ENCODE results near the gene PIH1D1. TPM values are rescaled to one million over a fixed set of nuclear protein-coding genes. Genes with fewer than 3 reads are reported as not detected.

Gene PIH1D1
- total and polyA plus RNA-seq, 2 of the 8 experiments (the other 6 are each of a cell fraction or from before 2014, with no cell fraction given), result 146 to 195 TPM

DNA sequence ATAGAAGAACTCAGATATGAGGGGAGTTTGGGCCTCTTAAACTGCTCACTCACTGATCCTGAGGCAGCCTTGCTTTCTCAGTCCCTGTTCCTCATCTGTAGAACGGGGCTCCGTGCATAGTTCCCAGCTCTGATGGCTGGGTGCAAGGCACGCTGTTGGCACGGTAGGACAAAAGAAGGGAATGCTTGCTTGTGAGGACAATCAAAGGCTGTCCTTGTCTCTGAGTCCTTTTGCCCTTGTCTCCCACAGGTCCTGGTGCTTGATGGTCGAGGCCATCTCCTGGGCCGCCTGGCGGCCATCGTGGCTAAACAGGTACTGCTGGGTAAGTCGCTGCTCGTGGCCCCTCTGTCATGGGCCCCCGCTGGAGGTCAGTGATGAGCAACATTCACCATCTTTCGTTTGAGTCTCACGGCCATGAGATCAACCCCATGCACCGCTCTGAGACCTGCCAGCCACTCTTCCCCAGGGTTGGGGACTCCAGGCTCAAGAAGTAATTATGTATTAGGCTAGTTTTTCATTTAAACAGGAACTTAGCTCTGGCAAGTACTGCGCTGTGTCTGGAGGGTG lies 38.1 kb upstream of the PIH1D1 start:
- Histone ChIP-seq H3K27ac (ENCODE audit: low read depth, low read length) (peak overlapping the region; percentile 98), H3K23ac (ENCODE audit: insufficient read length) (no peak overlapping the region), H3K14ac (ENCODE audit: insufficient read length) (no peak overlapping the region), H3K4ac (replicated peaks; ENCODE audit: insufficient read length, low read depth, low read length) (peak overlapping the region; percentile 22), H4K5ac (ENCODE audit: insufficient read length, low read depth, low read length) (peak overlapping the region; percentile 13), H2BK15ac (ENCODE audit: low read length) (no peak overlapping the region), H3K18ac (ENCODE audit: extremely low read depth, low read length) (peak overlapping the region; percentile 26), H3K23me2 (ENCODE audit: low read depth, low read length) (peaks cover 12% of the 10 kb centered on the region), H4K20me1 (replicated peaks in 1 of 2; ENCODE audit: control insufficient read depth in 1 of 2, insufficient read depth in 2 of 2, low read length in 2 of 2) (peaks cover 15 to 20% of the 10 kb centered on the region in 2 experiments), H2BK12ac (ENCODE audit: low read depth, low read length) (no peak overlapping the region), H2AK5ac (ENCODE audit: low read depth, low read length) (no peak overlapping the region), H4K91ac (replicated peaks; ENCODE audit: insufficient read length, low read length) (no peak overlapping the region), H3K56ac (replicated peaks; ENCODE audit: insufficient read length, low read depth, low read length) (peak overlapping the region; percentile 17), H4K8ac (ENCODE audit: extremely low read depth, insufficient read depth, low read length) (peak overlapping the region; percentile 82), H3K79me1 (ENCODE audit: low read depth, low read length) (peaks cover 2% of the 10 kb centered on the region; the same call in 1 of the 2 replicates), H2BK20ac (ENCODE audit: low read length) (no peak overlapping the region), H3K4me3 (ENCODE audit: extremely low read depth in 1 of 4, insufficient read depth in 2 of 4, low read depth in 3 of 4, low read length in 4 of 4) (peak overlapping the region; percentile 96 to 100 (median 100); a peak in 7 of 8 replicates), H2BK120ac (replicated peaks; ENCODE audit: low read depth, low read length) (no peak overlapping the region), H3K9me3 (ENCODE audit: insufficient read depth in 2 of 2, low read depth in 1 of 2, low read length in 1 of 2) (no peaks in the 10 kb centered on the region), H3K79me2 (ENCODE audit: control insufficient read depth in 1 of 2, insufficient read depth in 2 of 2, low read length in 2 of 2) (peaks cover 20 to 31% of the 10 kb centered on the region in 2 experiments), H2BK5ac (ENCODE audit: low read depth, low read length) (peak overlapping the region; percentile 99), H3K9ac (replicated peaks in 1 of 4; ENCODE audit: extremely low read depth in 1 of 4, low read depth in 3 of 4, low read length in 3 of 4) (peak overlapping the region in 3 of 4 experiments; percentile 99 to 100 (median 100); a peak in 6 of 7 replicates), H2AFZ (ENCODE audit: low read length) (no peak overlapping the region), H3K4me1 (replicated peaks in 1 of 4; ENCODE audit: control insufficient read depth in 3 of 4, insufficient read depth in 4 of 4, low read length in 3 of 4) (peaks cover 0 to 8% (median 2%) of the 10 kb centered on the region in 4 experiments; a peak in 3 of 7 replicates), H3K27me3 (replicated peaks in 1 of 4; ENCODE audit: control insufficient read depth in 3 of 4, extremely low read depth in 1 of 4, insufficient read depth in 3 of 4, low read length in 3 of 4) (no peaks in the 10 kb centered on the region), H3K4me2 (ENCODE audit: insufficient read depth in 1 of 2, low read depth in 2 of 2, low read length in 2 of 2) (peak overlapping the region; percentile 85 to 98), H3K36me3 (ENCODE audit: control insufficient read depth in 2 of 4, insufficient read depth in 4 of 4, low read length in 3 of 4) (peaks cover 26 to 49% (median 36%) of the 10 kb centered on the region in 4 experiments)
- WGBS, 2 experiments (ENCODE audit: extremely low coverage in 1 of 2, insufficient coverage in 1 of 2, insufficient read length in 1 of 2, insufficient replicate concordance in 2 of 2, low coverage in 1 of 2, low lambda C conversion rate in 2 of 2, missing lambda C conversion rate in 1 of 2), result 83% methylated on average over 15 of the region's 15 CpGs; no CpG with 5 or more reads in 1 of the 2 experiments
- FAIRE-seq (no peak), DNase-seq (ENCODE audit: low read depth in 1 of 2, low spot score in 2 of 2) (no peak)
- ChIA-PET POLR2A (ENCODE audit: partially characterized antibody) (interaction anchor here (0.6 to 10.8 kb wide), 23 partner anchors 6 to 268 kb away, joined by 3 to 138 read pairs (median 10); partner anchors contain the start of genes FCGRT, NOSIP, PIH1D1 and PRR12), CTCF (ENCODE audit: partially characterized antibody) (interaction anchor here (0.6 to 3.0 kb wide), 4 partner anchors 11 to 999 kb away, joined by 3 to 9 read pairs (median 4); partner anchors contain the start of genes RPL18 and SPHK2)
- 0 out of 2 replicates have a peak, but pooled peaks have one; percentile 25 for TF ChIP-seq TAF1 (IDR thresholded peaks at IDR 0.05; ENCODE audit: low read depth, low read length)
- peak; percentile 83 for TF ChIP-seq POLR2AphosphoS5 (IDR thresholded peaks at IDR 0.05; ENCODE audit: low read depth, low read length)
- TF ChIP-seq GABPA (IDR thresholded peaks at IDR 0.05; ENCODE audit: borderline replicate concordance, insufficient read depth, low read length), result no peak
- TF ChIP-seq RXRA (IDR thresholded peaks at IDR 0.05; ENCODE audit: insufficient read depth, low read depth, low read length), result no peak
- TF ChIP-seq SP4 (IDR thresholded peaks at IDR 0.05; ENCODE audit: low read length), result no peak
- no peak for TF ChIP-seq EP300 (IDR thresholded peaks at IDR 0.05; ENCODE audit: borderline replicate concordance in 1 of 2, low read depth in 2 of 2, low read length in 2 of 2)
- peak; percentile 73 to 74 for TF ChIP-seq POLR2A (IDR thresholded peaks at IDR 0.05; ENCODE audit: control extremely low read depth in 1 of 2, low read depth in 2 of 2, low read length in 2 of 2)
- no peak for TF ChIP-seq NANOG (IDR thresholded peaks at IDR 0.05; ENCODE audit: insufficient read depth, low read depth, low read length, poor library complexity, severe bottlenecking)
- TF ChIP-seq YY1 (IDR thresholded peaks at IDR 0.05; ENCODE audit: low read depth, low read length), result no peak

All from H1 (cell line).